ENCODE data around the gene SERTAD1. TPM values are rescaled to one million over a fixed set of nuclear protein-coding genes. Genes with fewer than 3 reads are reported as not detected.

Gene SERTAD1
- total RNA-seq, 1 donor from 2014 or later = 3.6 TPM

- no peak overlapping the region for H3K4me3 Mint-ChIP-seq (ENCODE audit: unreplicated experiment)
- H3K27ac Mint-ChIP-seq (ENCODE audit: unreplicated experiment) = no peak overlapping the region
- H3K27me3 Mint-ChIP-seq (ENCODE audit: unreplicated experiment) = peaks cover 8% of the 10 kb centered on the region
- no peaks in the 10 kb centered on the region for H3K4me1 Mint-ChIP-seq (ENCODE audit: low read depth, unreplicated experiment)
- no peaks in the 10 kb centered on the region for H3K36me3 Mint-ChIP-seq (ENCODE audit: unreplicated experiment)
- TF ChIP-seq CTCF (IDR thresholded peaks at IDR 0.05; ENCODE audit: partially characterized antibody, unreplicated experiment) = no peak
- peaks cover 8% of the 10 kb centered on the region for H3K9me3 Mint-ChIP-seq (ENCODE audit: unreplicated experiment)
- no peak for DNase-seq
Measured at GRCh38 chr19:40387155-40387554, 38.6 kb downstream of the SERTAD1 start.

GRCh38 chr19:40383668-40384248 is 42.0 kb downstream of the SERTAD1 start:
- Mint-ChIP-seq H3K4me3 (ENCODE audit: unreplicated experiment) (no peak overlapping the region), H3K9me3 (ENCODE audit: unreplicated experiment) (peaks cover 13% of the 10 kb centered on the region), H3K4me1 (ENCODE audit: low read depth, unreplicated experiment) (no peaks in the 10 kb centered on the region), H3K36me3 (ENCODE audit: unreplicated experiment) (no peaks in the 10 kb centered on the region), H3K27ac (ENCODE audit: unreplicated experiment) (no peak overlapping the region), H3K27me3 (ENCODE audit: unreplicated experiment) (peaks cover 13% of the 10 kb centered on the region)
- no peak for TF ChIP-seq CTCF (IDR thresholded peaks at IDR 0.05; ENCODE audit: partially characterized antibody, unreplicated experiment)
- DNase-seq = no peak

GRCh38 chr19:40381321-40381720 is 44.5 kb downstream of the SERTAD1 start:
- no peaks in the 10 kb centered on the region for H3K36me3 Mint-ChIP-seq (ENCODE audit: unreplicated experiment)
- H3K27me3 Mint-ChIP-seq (ENCODE audit: unreplicated experiment) = peaks cover 11% of the 10 kb centered on the region
- H3K4me1 Mint-ChIP-seq (ENCODE audit: low read depth, unreplicated experiment) = no peaks in the 10 kb centered on the region
- DNase-seq = no peak
- H3K4me3 Mint-ChIP-seq (ENCODE audit: unreplicated experiment) = no peak overlapping the region
- peaks cover 13% of the 10 kb centered on the region for H3K9me3 Mint-ChIP-seq (ENCODE audit: unreplicated experiment)
- peak overlapping the region; percentile 38 for H3K27ac Mint-ChIP-seq (ENCODE audit: unreplicated experiment)
- peak; percentile 15 for TF ChIP-seq CTCF (IDR thresholded peaks at IDR 0.05; ENCODE audit: partially characterized antibody, unreplicated experiment)

GRCh38 chr19:40380199-40381037 is 45.4 kb downstream of the SERTAD1 start:
- DNase-seq = no peak
- H3K27ac Mint-ChIP-seq (ENCODE audit: unreplicated experiment) = no peak overlapping the region
- peaks cover 16% of the 10 kb centered on the region for H3K27me3 Mint-ChIP-seq (ENCODE audit: unreplicated experiment)
- peaks cover 13% of the 10 kb centered on the region for H3K9me3 Mint-ChIP-seq (ENCODE audit: unreplicated experiment)
- TF ChIP-seq CTCF (IDR thresholded peaks at IDR 0.05; ENCODE audit: partially characterized antibody, unreplicated experiment) = no peak
- H3K4me3 Mint-ChIP-seq (ENCODE audit: unreplicated experiment) = no peak overlapping the region
- H3K4me1 Mint-ChIP-seq (ENCODE audit: low read depth, unreplicated experiment) = no peaks in the 10 kb centered on the region
- no peaks in the 10 kb centered on the region for H3K36me3 Mint-ChIP-seq (ENCODE audit: unreplicated experiment)
